Umbilical cord (tissue), 2 donors: Measurements from ENCODE around the gene PCP2. TPM values are rescaled to one million over a fixed set of nuclear protein-coding genes. Genes with fewer than 3 reads are reported as not detected.
A peak's percentile ranks its signal among the peaks of the same experiment; 100 is the strongest.

ENCODE experiments used
- DNase-seq: peaks from one replicate; pipeline ENCODE4 v3.0.0-alpha.2; 2015; ENCODE audit warnings: low spot score
- total RNA-seq: library from RNA; depleted of rRNA; stranded (reverse); fragments of >200 nt; gene quantifications from one replicate; pipeline ENCODE4 v1.2.3, GENCODE V29; 2014; ENCODE audit warnings: low replicate concordance; ENCODE audit not compliant: insufficient read depth

Gene PCP2
- total RNA-seq, 1 donor from 2014 or later: not detected

GRCh38 chr19:7596211-7596937 is 37.1 kb downstream of the PCP2 start:
- no peak for DNase-seq

- DNase-seq: peak; percentile 24
These were observed 37.9 kb downstream of the PCP2 start, which contains the start of gene CAMSAP3 for GRCh38 chr19:7595466-7596133. TSS of gene CAMSAP3 (plus strand) at chr19:7595863. CDS start at chr19:7596003, 140 bp downstream.

GRCh38 chr19:7590256-7590655 is 43.3 kb downstream of the PCP2 start:
- peak; percentile 22 for DNase-seq

- no peak for DNase-seq
These were observed 43.7 kb downstream of the PCP2 start for GRCh38 chr19:7589822-7590221.

- no peak for DNase-seq
These were observed 51.1 kb downstream of the PCP2 start for GRCh38 chr19:7582446-7582845.

Other genes starting within 250 kb of the PCP2 start
- not detected for gene PEX11G, start 144.7 kb downstream of the PCP2 start, total RNA-seq
- gene ZNF358, start 117.6 kb downstream of the PCP2 start, total RNA-seq: 29.9 TPM
- 5.8 TPM for gene MCOLN1, start 111.1 kb downstream of the PCP2 start, total RNA-seq
- 35.6 TPM for gene PNPLA6, start 98.0 kb downstream of the PCP2 start, total RNA-seq
- 1.2 TPM for gene CAMSAP3, start 37.9 kb downstream of the PCP2 start, total RNA-seq
- 18.3 TPM for gene XAB2, start 4.2 kb downstream of the PCP2 start, total RNA-seq
- 25.5 TPM for gene PET100, start 3.9 kb downstream of the PCP2 start, total RNA-seq
- 8.4 TPM for gene STXBP2, start 3.4 kb upstream of the PCP2 start, total RNA-seq
- not detected for gene RETN, start 35.3 kb upstream of the PCP2 start, total RNA-seq
- 0.96 TPM for gene MCEMP1, start 43.4 kb upstream of the PCP2 start, total RNA-seq
- gene TRAPPC5, start 47.1 kb upstream of the PCP2 start, total RNA-seq: 19.3 TPM
- not detected for gene FCER2, start 68.4 kb upstream of the PCP2 start, total RNA-seq
- gene CLEC4G, start 98.4 kb upstream of the PCP2 start, total RNA-seq: 1.2 TPM
- 17.8 TPM for gene CD209, start 113.8 kb upstream of the PCP2 start, total RNA-seq
- 1.7 TPM for gene CLEC4M, start 129.5 kb upstream of the PCP2 start, total RNA-seq
- 11.6 TPM for gene EVI5L, start 196.5 kb upstream of the PCP2 start, total RNA-seq
- gene PRR36, start 240.7 kb upstream of the PCP2 start, total RNA-seq: 0.96 TPM